Stimulated activated CD4-positive, alpha-beta T cell treated with anti-CD3 and anti-CD28 coated beads, Interleukin-15, amount 100 ng/mL, for 48 hours (primary cell): ENCODE measurements around the gene TBC1D17.

Experiments
- DNase-seq, 2 donors: peaks; one replicate each; pipeline ENCODE4 v3.0.0-alpha.2; 2020; ENCODE audit warnings: low read depth in 2 of 2

TBC1D17 gene

GRCh38 chr19:49894011-49894664 lies 16.6 kb downstream of the TBC1D17 start:
- DNase-seq, result no peak

GRCh38 chr19:49894879-49895565 lies 17.5 kb downstream of the TBC1D17 start:
- DNase-seq, result peak in 1 of 2 donors; percentile 29

GRCh38 chr19:49895566-49896297 lies 18.2 kb downstream of the TBC1D17 start:
- DNase-seq, result peak; percentile 25 to 34

GRCh38 chr19:49896863-49897621 lies 19.5 kb downstream of the TBC1D17 start, which contains the start of gene IL4I1:
Gene IL4I1, minus strand, starts transcription at chr19:49896887. Its CDS starts 727 bp downstream, at chr19:49896160.
- peak in 1 of 2 donors; percentile 56 for DNase-seq

GRCh38 chr19:49904136-49904535 lies 26.6 kb downstream of the TBC1D17 start:
- no peak for DNase-seq

- no peak for DNase-seq
Measured at GRCh38 chr19:49906879-49907564, 29.5 kb downstream of the TBC1D17 start.

GRCh38 chr19:49907745-49908446 lies 30.4 kb downstream of the TBC1D17 start:
- DNase-seq, result no peak

GRCh38 chr19:49908480-49909420 lies 31.2 kb downstream of the TBC1D17 start:
- DNase-seq, result no peak

GRCh38 chr19:49910179-49910578 lies 32.7 kb downstream of the TBC1D17 start:
- no peak for DNase-seq

GRCh38 chr19:49911381-49912145 lies 34.1 kb downstream of the TBC1D17 start:
- no peak for DNase-seq

GRCh38 chr19:49912965-49913685 lies 35.6 kb downstream of the TBC1D17 start:
- DNase-seq, result no peak

GRCh38 chr19:49913720-49914119 lies 36.2 kb downstream of the TBC1D17 start:
- no peak for DNase-seq

- DNase-seq, result no peak
Measured at GRCh38 chr19:49915271-49915670, 37.8 kb downstream of the TBC1D17 start.

GRCh38 chr19:49916839-49917733 lies 39.6 kb downstream of the TBC1D17 start:
- no peak for DNase-seq

GRCh38 chr19:49918089-49918488 lies 40.6 kb downstream of the TBC1D17 start:
- DNase-seq, result no peak

GRCh38 chr19:49920624-49921363 lies 43.3 kb downstream of the TBC1D17 start:
- no peak for DNase-seq
